ENCODE measurements around the gene ORMDL1. TPM values are rescaled to one million over a fixed set of nuclear protein-coding genes. Genes with fewer than 3 reads are reported as not detected.

Gene ORMDL1
- total RNA-seq, 2 experiments from 2014 or later, result 45.2 to 49.2 TPM

DNA sequence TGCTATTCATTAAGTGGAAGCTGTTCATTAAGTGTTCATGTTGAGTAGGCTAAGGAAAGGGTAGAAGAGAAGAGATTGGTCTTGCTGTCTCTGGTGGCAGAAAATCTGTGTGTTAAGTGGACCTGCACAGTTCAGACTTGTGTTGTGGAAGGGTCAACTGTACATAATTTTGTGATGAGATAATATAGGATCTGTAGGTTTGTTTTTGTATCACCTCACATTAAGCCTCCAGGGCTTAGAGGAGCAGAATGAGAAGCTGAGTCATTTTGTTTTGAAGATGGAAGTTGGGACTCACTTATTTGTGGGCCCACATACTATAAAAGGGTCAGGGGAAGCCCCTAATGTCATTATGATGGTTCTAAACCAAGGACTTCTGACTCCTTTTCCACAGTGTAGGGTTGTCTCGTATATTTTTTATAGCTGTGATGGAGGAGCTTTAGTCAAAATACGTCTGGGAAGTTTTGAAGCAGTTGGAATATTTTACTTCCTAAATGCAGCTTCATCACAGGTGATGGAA lies 18.3 kb upstream of the ORMDL1 start:
- DNase-seq, result no peak
- intact Hi-C loops (cut with DNase I, micrococcal nuclease), result no loop called here
- Mint-ChIP-seq H3K27me3 (no peaks in the 10 kb centered on the region), H3K4me1 (peaks cover 10% of the 10 kb centered on the region), H3K9me3 (ENCODE audit: low read depth) (no peaks in the 10 kb centered on the region), H3K36me3 (ENCODE audit: low read depth) (peaks cover 24% of the 10 kb centered on the region), H3K4me3 (no peak overlapping the region), H3K27ac (no peak overlapping the region)
- ATAC-seq, result peak; percentile 60
- CTCF ChIA-PET, result interaction anchor here (1.1 to 1.2 kb wide), 2 partner anchors 52 to 266 kb away, joined by 3 to 4 read pairs; no protein-coding TSS in a partner anchor
- POLR2A ChIA-PET, result no interaction called here

DNA sequence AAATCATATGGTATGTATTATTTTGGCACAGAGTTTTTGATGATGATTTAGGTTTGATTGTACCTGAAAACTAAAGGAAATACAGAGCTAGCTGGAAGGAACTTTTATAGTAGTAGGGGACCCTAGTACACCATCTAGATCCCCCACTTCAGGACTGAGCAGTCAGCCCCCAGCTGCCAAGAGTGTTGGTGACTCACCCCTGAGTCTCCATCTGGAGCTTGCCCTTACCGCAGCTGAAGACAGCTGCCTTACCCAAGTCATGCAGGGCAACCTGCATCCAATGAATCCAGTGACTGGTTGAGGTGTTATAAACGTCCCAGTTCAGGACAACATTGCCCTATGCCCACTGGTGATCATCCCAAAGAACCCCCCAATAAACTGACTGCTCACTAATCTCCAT lies 15.4 kb upstream of the ORMDL1 start:
- H3K36me3 Mint-ChIP-seq (ENCODE audit: low read depth), result peaks cover 27% of the 10 kb centered on the region
- CTCF ChIA-PET, result interaction anchor here (0.8 to 0.9 kb wide), 2 partner anchors 9 to 269 kb away, joined by 3 read pairs; no protein-coding TSS in a partner anchor
- H3K4me3 Mint-ChIP-seq, result no peak overlapping the region
- ATAC-seq, result no peak
- H3K9me3 Mint-ChIP-seq (ENCODE audit: low read depth), result no peaks in the 10 kb centered on the region
- POLR2A ChIA-PET, result no interaction called here
- peaks cover 10% of the 10 kb centered on the region for H3K4me1 Mint-ChIP-seq
- H3K27me3 Mint-ChIP-seq, result no peaks in the 10 kb centered on the region
- intact Hi-C loops (cut with DNase I, micrococcal nuclease), result loop anchor here (2.0 to 5.0 kb wide), 2 partner anchors 271 to 273 kb away; no protein-coding TSS in a partner anchor
- no peak overlapping the region for H3K27ac Mint-ChIP-seq
- DNase-seq, result no peak

DNA sequence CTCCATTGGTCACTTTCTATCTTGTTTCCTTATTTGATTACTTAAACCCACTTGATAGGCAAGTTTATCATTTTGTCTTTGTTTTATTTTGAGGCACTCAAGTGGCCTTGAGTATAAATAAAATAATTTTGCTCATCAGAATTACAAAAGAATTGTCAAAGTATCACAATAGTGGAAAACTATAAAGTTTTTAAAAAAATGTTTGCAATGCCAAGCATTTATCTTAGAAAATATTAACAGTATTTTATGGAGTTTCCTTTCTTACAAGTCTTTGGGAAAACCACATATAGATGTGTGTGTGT lies 14.8 kb upstream of the ORMDL1 start:
- ATAC-seq (no peak), DNase-seq (no peak)
- Mint-ChIP-seq H3K27me3 (no peaks in the 10 kb centered on the region), H3K4me1 (peaks cover 10% of the 10 kb centered on the region), H3K9me3 (ENCODE audit: low read depth) (no peaks in the 10 kb centered on the region), H3K27ac (no peak overlapping the region), H3K4me3 (no peak overlapping the region), H3K36me3 (ENCODE audit: low read depth) (peaks cover 32% of the 10 kb centered on the region)
- intact Hi-C loops (cut with DNase I, micrococcal nuclease), result loop anchor here (2.0 to 5.0 kb wide), 2 partner anchors 272 to 273 kb away; no protein-coding TSS in a partner anchor
- ChIA-PET POLR2A (interaction anchor here (0.7 kb wide), 1 partner anchor 133 kb away, joined by 3 read pairs; no protein-coding TSS in a partner anchor), CTCF (interaction anchor here (0.6 to 1.6 kb wide), 11 partner anchors 9 to 519 kb away, joined by 3 to 6 read pairs (median 3); partner anchors contain the start of gene OSGEPL1)

DNA sequence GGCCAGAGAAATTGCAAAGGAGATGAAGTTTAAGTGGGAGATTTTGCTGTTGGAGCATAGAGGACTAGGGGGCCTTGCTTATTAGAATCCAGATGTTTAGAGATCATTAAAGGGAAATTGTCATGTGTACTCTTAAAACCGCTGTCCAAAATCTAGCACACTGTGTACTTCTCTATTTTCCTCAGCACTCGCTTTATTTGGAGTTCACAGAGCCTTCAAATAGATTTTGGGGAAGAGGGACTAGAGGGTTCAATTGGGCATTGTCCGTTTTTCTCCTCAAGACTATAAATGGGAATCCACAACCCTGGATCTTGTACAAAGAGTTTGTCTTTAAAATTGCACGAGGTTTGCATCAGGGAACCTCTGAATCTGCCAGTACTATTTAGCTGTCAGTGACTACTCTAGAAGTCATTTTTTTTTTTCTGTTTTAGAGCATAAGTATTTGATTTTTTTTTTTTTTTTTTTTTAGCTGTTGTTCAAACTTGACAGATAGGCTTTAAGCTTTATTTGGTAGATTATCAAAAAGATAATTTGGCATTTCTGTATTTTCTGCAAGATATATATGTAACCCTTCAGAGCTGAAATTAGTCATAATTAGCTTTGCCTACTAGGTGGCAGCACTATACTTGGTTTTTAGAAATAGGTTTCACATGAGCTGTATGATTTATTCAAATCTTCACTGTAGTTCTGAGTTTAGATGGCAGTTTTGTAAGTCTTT lies 14.3 kb upstream of the ORMDL1 start:
- Mint-ChIP-seq H3K9me3 (ENCODE audit: low read depth) (no peaks in the 10 kb centered on the region), H3K27ac (no peak overlapping the region), H3K27me3 (no peaks in the 10 kb centered on the region), H3K4me3 (no peak overlapping the region), H3K36me3 (ENCODE audit: low read depth) (peaks cover 34% of the 10 kb centered on the region), H3K4me1 (peaks cover 10% of the 10 kb centered on the region)
- ChIA-PET POLR2A (interaction anchor here (0.7 kb wide), 1 partner anchor 133 kb away, joined by 3 read pairs; no protein-coding TSS in a partner anchor), CTCF (interaction anchor here (0.6 to 1.6 kb wide), 11 partner anchors 9 to 520 kb away, joined by 3 to 6 read pairs (median 3); partner anchors contain the start of gene OSGEPL1)
- peak; percentile 68 for ATAC-seq
- intact Hi-C loops (cut with DNase I, micrococcal nuclease), result loop anchor here (2.0 to 5.0 kb wide), 2 partner anchors 272 to 274 kb away; no protein-coding TSS in a partner anchor
- DNase-seq, result no peak

DNA sequence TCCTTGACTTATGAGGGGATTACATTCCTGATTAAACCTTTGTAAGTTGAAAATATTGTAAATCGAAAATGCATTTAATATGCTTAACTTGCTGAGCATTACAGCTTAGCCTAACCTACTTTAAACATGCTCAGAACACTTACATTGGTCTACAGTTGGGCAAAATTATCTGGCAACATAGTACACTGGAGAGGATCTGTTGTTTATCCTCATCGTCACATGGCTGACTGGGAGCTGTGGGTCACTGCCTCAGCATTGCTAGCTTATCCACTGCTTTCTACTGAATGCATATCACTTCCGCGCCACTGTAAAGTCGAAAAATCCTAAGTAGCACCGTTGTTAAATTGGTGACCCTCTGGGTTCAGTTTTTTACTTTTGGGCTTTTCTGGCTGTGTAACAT lies 13.8 kb upstream of the ORMDL1 start:
- ChIA-PET CTCF (interaction anchor here (1.4 to 1.6 kb wide), 4 partner anchors 8 to 243 kb away, joined by 3 to 5 read pairs (median 3); no protein-coding TSS in a partner anchor), POLR2A (no interaction called here)
- ATAC-seq (no peak), DNase-seq (no peak)
- Mint-ChIP-seq H3K27ac (no peak overlapping the region), H3K27me3 (no peaks in the 10 kb centered on the region), H3K36me3 (ENCODE audit: low read depth) (peaks cover 38% of the 10 kb centered on the region), H3K4me3 (no peak overlapping the region), H3K9me3 (ENCODE audit: low read depth) (no peaks in the 10 kb centered on the region), H3K4me1 (peaks cover 10% of the 10 kb centered on the region)
- intact Hi-C loops (cut with DNase I, micrococcal nuclease), result loop anchor here (2.0 to 5.0 kb wide), 2 partner anchors 273 to 274 kb away; no protein-coding TSS in a partner anchor

DNA sequence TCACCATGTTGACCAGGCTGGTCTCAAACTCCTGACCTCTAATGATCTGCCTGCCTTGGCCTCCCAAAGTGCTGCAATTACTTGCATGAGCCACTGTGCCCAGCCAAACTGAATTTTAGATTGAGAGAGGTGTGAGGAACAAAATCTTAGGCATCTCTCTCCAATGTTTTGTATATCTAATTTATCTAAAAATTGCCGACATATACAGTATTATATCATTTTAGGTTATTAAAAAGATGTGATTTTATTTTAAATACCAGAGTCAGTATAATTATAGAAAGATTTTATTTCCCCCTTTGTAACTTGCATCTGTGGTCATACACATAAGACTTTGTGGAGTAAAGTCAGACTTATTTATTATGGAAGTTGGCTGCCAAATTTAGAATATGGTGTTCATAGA lies 10.2 kb upstream of the ORMDL1 start:
- no peak overlapping the region for H3K27ac Mint-ChIP-seq
- ChIA-PET POLR2A (no interaction called here), CTCF (interaction anchor here (1.4 kb wide), 1 partner anchor 32 kb away, joined by 4 read pairs; the partner anchor contains the start of gene OSGEPL1)
- peaks cover 15% of the 10 kb centered on the region for H3K4me1 Mint-ChIP-seq
- peaks cover 46% of the 10 kb centered on the region for H3K36me3 Mint-ChIP-seq (ENCODE audit: low read depth)
- DNase-seq, result no peak
- no peaks in the 10 kb centered on the region for H3K9me3 Mint-ChIP-seq (ENCODE audit: low read depth)
- intact Hi-C loops (cut with DNase I, micrococcal nuclease), result no loop called here
- H3K27me3 Mint-ChIP-seq, result no peaks in the 10 kb centered on the region
- no peak for ATAC-seq
- H3K4me3 Mint-ChIP-seq, result no peak overlapping the region

DNA sequence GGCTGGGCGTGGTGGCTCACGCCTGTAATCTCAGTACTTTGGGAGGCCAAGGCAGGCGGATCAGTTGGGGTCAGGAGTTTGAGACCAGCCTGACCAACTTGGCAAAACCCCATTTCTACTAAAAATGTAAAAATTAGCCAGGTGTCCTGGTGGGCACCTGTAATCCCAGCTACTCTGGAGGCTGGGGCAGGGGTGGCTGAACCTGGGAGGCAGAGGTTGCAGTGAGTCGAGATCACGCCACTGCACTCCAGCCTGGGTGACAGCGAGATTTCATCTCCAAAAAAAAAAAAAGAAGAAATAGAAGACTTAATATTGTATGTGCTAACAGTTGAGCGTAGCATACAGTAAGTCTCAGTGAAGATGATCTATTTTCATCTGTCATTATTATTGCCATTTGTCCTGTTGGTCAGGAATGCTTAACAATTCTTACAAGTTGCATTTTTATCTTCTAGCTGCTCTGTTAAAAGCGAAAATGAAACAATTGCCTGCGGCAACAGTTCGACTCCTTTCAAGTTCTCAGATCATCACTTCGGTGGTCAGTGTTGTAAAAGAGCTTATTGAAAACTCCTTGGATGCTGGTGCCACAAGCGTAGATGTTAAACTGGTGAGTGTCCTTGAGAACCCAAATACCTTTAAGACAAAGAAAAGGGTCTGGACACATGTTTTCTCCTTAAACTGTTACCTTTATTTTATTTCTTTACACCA lies 7.4 kb upstream of the ORMDL1 start:
- intact Hi-C loops (cut with DNase I, micrococcal nuclease), result no loop called here
- Mint-ChIP-seq H3K4me1 (peaks cover 12% of the 10 kb centered on the region), H3K4me3 (no peak overlapping the region), H3K27me3 (no peaks in the 10 kb centered on the region), H3K27ac (peak overlapping the region; percentile 43), H3K9me3 (ENCODE audit: low read depth) (no peaks in the 10 kb centered on the region), H3K36me3 (ENCODE audit: low read depth) (peaks cover 48% of the 10 kb centered on the region)
- DNase-seq (no peak), ATAC-seq (no peak)
- ChIA-PET POLR2A (no interaction called here), CTCF (interaction anchor here (3.7 kb wide), 1 partner anchor 29 kb away, joined by 14 read pairs; the partner anchor contains the start of gene OSGEPL1)

DNA sequence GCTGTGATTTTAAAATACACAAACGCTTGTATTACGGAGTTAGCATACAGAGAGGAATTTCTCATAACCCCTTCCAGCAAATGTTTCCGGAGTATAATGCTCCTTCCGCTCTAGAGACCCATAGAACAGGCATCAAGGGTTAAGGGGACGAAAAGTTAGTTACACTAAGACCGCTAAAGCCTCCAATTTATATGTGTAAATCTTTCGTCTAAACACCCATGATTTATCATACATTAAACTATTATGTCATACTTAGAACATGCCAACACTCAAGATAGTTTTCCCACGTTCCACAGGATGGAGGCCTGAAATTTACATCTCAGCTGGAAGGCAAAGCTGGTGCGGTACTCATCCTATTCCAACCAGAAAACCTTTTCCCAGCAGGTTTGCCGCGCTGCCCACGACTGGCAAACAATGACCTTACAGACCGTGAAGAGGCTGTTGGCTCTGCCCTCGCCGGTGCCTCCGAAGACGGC lies 650 bp downstream of the ORMDL1 start:
- Mint-ChIP-seq H3K27ac (peak overlapping the region; percentile 89), H3K9me3 (ENCODE audit: low read depth) (no peaks in the 10 kb centered on the region), H3K4me1 (peaks cover 55% of the 10 kb centered on the region), H3K4me3 (peak overlapping the region; percentile 74), H3K36me3 (ENCODE audit: low read depth) (peaks cover 63% of the 10 kb centered on the region), H3K27me3 (no peaks in the 10 kb centered on the region)
- intact Hi-C loops (cut with DNase I, micrococcal nuclease), result loop anchor here (5.0 to 10.0 kb wide), 3 partner anchors 201 to 1851 kb away; partner anchors contain the start of genes SLC40A1 (in 1 of the 2) and WDR75 (in 1 of the 2)
- ATAC-seq, result peak; percentile 5
- ChIA-PET CTCF (interaction anchor here (0.6 to 1.7 kb wide), 3 partner anchors 19 to 1093 kb away, joined by 3 to 11 read pairs (median 7); partner anchors contain the start of gene OSGEPL1), POLR2A (interaction anchor here (0.6 to 1.1 kb wide), 3 partner anchors 19 to 142 kb away, joined by 3 to 7 read pairs (median 3); partner anchors contain the start of gene OSGEPL1)
- no peak for DNase-seq

DNA sequence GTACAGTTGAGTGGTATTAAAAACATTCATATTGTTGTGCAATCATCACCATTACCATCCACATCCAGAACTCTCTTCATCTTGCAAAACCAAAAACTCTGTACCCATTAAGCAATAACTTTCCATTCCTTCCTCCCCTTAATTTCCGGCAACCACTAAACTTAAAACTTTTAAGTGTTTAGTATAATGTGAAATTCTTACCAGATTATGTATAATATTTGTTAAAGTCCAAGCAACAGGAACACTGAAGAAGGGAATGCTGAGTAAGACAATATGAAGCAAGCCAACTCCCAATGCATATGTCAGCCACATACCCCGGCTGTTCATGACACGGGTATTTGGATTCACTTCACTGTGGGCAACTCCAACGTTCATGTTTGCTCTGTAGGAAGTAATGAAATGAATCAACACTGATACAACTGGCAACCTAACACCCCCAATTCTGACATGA lies 1.9 kb downstream of the ORMDL1 start:
- ATAC-seq (no peak), DNase-seq (peak; percentile 48)
- peaks cover 57% of the 10 kb centered on the region for H3K4me1 Mint-ChIP-seq
- H3K36me3 Mint-ChIP-seq (ENCODE audit: low read depth), result peaks cover 60% of the 10 kb centered on the region
- peak overlapping the region; percentile 74 for H3K4me3 Mint-ChIP-seq
- ChIA-PET POLR2A (no interaction called here), CTCF (interaction anchor here (0.9 to 1.4 kb wide), 3 partner anchors 8 to 20 kb away, joined by 3 to 9 read pairs (median 3); partner anchors contain the start of gene OSGEPL1)
- intact Hi-C loops (cut with DNase I, micrococcal nuclease), result loop anchor here (5.0 to 10.0 kb wide), 3 partner anchors 200 to 1853 kb away; partner anchors contain the start of genes SLC40A1 (in 1 of the 2) and WDR75 (in 1 of the 2)
- no peaks in the 10 kb centered on the region for H3K9me3 Mint-ChIP-seq (ENCODE audit: low read depth)
- H3K27me3 Mint-ChIP-seq, result no peaks in the 10 kb centered on the region
- peak overlapping the region; percentile 89 for H3K27ac Mint-ChIP-seq

DNA sequence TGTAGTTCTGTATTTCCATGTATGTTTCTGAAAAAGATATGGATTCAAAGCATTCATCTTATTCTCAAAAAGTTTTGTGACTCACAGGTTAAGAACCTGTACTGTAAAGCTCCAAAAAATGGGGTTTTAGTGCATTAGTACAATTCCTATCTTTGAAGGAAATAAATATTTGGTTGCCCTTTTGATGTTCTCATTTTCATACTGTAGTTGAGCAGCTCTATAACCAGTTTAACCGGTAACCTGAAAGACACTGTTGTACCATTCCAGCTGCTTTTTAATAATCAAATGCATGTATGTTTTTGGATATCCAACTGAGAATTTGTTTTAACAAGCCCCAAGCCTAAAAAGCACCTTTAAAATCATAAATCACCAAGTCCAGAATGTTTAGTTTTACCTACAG lies 11.9 kb downstream of the ORMDL1 start:
- Mint-ChIP-seq H3K27me3 (no peaks in the 10 kb centered on the region), H3K36me3 (ENCODE audit: low read depth) (peaks cover 29% of the 10 kb centered on the region), H3K4me3 (no peak overlapping the region), H3K9me3 (ENCODE audit: low read depth) (no peaks in the 10 kb centered on the region), H3K27ac (peak overlapping the region; percentile 2), H3K4me1 (peaks cover 3% of the 10 kb centered on the region)
- DNase-seq (no peak), ATAC-seq (no peak)
- ChIA-PET CTCF (interaction anchor here (2.0 to 3.9 kb wide), 2 partner anchors 9 to 22 kb away, joined by 5 to 21 read pairs; partner anchors contain the start of gene OSGEPL1), POLR2A (interaction anchor here (1.2 kb wide), 1 partner anchor 10 kb away, joined by 4 read pairs; the partner anchor contains the start of gene OSGEPL1)
- intact Hi-C loops (cut with DNase I, micrococcal nuclease), result no loop called here

Measured in activated CD4-positive, alpha-beta T cell treated with anti-CD3 and anti-CD28 coated beads for 36 hours (primary cell).